Lower leg skin (tissue), 4 donors: Measurements from ENCODE around the gene HCCS. TPM values are rescaled to one million over a fixed set of nuclear protein-coding genes. Genes with fewer than 3 reads are reported as not detected.

Experiments
- DNase-seq, 2 donors: peaks; one replicate each; pipeline ENCODE4 v3.0.0-alpha.2; 2019; ENCODE audit warnings: low spot score in 2 of 2
- H3K4me3 ChIP-seq: fragments of 200-600 bp; sonication (generic); 2 replicates; pipeline ENCODE4 v1.5.1; 2017; ENCODE audit warnings: mild to moderate bottlenecking, low read depth; ENCODE audit not compliant: poor library complexity, severe bottlenecking
- POLR2A ChIP-seq, 2 donors: fragments of 450-650 bp; IDR thresholded peaks; one replicate each; pipeline ENCODE4 v1.6.1; 2016 to 2017; ENCODE audit warnings: antibody characterized with exemption in 2 of 2, mild to moderate bottlenecking in 1 of 2, moderate library complexity in 1 of 2
- WGBS, 2 donors: methylation state at CpG; one replicate each; pipeline ENCODE4 v1.1.5; 2018; 5-methylcytosine and 5-hydroxymethylcytosine counted together
- intact Hi-C: fragments of 100-400 bp; cut with DNase I; formaldehyde crosslinking; loops from one replicate; pipeline ENCODE4 v1.15.0; 2023; ENCODE audit warnings: low total_unique reads
- total RNA-seq, 4 donors: library from RNA; depleted of rRNA; stranded (reverse); fragments of >200 nt; gene quantifications; one replicate each; pipeline ENCODE4 v1.1.0, GENCODE V29; 2016
- TF ChIP-seq, protein P1 (sequence below), 3 donors: fragments of 450-650 bp; IDR thresholded peaks; one replicate each; pipeline ENCODE4 v1.5.1; 2016; ENCODE audit warnings: antibody characterized with exemption in 3 of 3, mild to moderate bottlenecking in 3 of 3, moderate library complexity in 2 of 3

The HCCS gene
- 10 to 100 TPM; 10.4 to 19.9 (median 13.4) TPM for total RNA-seq

DNA sequence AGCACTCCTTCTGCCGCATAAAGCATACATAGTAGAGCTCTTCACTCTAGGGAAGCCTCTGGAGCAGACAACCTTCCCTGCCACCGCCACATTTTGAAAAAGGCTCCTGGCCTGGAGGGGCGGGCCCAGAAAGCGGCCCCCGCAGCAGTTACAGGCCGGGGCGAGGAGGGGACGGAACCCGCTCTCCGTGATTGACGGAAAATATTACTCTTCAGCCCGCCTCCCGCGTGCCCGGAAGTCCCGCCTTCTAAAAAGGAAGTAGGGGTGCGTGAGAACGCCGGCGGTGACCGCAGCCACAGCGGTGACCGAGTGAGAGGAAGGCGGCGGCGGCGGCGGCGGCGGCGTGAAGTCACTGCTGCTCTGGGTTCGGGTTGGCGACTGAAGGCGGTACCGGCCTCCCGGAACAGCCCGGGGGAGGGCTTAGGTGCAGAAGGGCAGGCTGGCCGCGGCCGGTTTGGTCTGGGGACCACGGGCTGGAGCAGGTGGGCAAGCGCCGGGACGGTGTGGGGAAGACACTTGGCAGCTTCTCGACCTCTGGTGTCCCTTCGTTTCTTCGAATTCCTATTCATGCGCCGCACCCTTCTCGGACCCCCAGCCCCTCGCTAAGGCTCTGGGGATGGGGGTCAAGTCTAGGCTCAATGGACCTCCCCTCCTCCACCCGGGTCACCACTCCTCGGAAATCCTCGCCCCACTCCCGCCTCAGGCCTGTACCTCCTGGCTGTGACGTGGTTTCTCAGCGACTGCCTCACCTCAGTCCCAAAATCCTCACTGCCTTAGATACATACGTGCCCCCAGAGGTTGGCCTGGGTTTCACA is at the start of gene HCCS:
TSS of gene HCCS (plus strand) at position 296 of the 815 bp plus-strand sequence. CDS start 729 bp downstream, outside the sequence.
- peak within 1 kb of the TSS; percentile 51 for H3K4me3 ChIP-seq
- WGBS, 2 donors = 0 to 52% methylated on average over 30 to 58 of the region's 58 CpGs
- peak; percentile 77 to 95 for DNase-seq
- TF ChIP-seq, protein P1, sequence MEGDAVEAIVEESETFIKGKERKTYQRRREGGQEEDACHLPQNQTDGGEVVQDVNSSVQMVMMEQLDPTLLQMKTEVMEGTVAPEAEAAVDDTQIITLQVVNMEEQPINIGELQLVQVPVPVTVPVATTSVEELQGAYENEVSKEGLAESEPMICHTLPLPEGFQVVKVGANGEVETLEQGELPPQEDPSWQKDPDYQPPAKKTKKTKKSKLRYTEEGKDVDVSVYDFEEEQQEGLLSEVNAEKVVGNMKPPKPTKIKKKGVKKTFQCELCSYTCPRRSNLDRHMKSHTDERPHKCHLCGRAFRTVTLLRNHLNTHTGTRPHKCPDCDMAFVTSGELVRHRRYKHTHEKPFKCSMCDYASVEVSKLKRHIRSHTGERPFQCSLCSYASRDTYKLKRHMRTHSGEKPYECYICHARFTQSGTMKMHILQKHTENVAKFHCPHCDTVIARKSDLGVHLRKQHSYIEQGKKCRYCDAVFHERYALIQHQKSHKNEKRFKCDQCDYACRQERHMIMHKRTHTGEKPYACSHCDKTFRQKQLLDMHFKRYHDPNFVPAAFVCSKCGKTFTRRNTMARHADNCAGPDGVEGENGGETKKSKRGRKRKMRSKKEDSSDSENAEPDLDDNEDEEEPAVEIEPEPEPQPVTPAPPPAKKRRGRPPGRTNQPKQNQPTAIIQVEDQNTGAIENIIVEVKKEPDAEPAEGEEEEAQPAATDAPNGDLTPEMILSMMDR (IDR thresholded peaks at IDR 0.05) = no peak
- peak in 1 of 2 donors; percentile 43 for TF ChIP-seq POLR2A (IDR thresholded peaks at IDR 0.05)
- intact Hi-C loops = no loop called here

DNA sequence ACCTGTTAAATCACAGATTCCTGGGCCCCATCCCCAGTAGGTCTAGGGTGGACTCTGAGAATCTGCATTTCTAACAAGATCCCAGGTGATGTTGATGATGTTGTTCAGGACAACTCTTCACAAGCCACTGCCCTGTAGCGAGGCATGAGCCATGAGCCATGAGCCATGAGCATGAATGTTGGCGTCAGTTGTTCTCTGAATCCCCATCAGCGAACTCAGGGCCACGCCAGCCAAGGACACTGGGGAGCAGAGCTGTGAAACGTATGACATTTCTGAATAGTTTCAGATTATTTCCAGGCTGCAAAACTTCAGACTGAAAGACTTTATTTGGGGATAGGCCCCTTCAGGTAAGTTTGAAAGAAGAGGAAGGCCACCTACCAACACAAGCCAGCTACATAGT is 46.9 kb upstream of the HCCS start:
- intact Hi-C loops = no loop called here
- DNase-seq = no peak
- TF ChIP-seq POLR2A (IDR thresholded peaks at IDR 0.05) = no peak
- TF ChIP-seq, protein P1 (IDR thresholded peaks at IDR 0.05) = no peak
- H3K4me3 ChIP-seq = no peak overlapping the region
- 64 to 88% methylated on average over 5 of the region's 5 CpGs for WGBS, 2 donors

DNA sequence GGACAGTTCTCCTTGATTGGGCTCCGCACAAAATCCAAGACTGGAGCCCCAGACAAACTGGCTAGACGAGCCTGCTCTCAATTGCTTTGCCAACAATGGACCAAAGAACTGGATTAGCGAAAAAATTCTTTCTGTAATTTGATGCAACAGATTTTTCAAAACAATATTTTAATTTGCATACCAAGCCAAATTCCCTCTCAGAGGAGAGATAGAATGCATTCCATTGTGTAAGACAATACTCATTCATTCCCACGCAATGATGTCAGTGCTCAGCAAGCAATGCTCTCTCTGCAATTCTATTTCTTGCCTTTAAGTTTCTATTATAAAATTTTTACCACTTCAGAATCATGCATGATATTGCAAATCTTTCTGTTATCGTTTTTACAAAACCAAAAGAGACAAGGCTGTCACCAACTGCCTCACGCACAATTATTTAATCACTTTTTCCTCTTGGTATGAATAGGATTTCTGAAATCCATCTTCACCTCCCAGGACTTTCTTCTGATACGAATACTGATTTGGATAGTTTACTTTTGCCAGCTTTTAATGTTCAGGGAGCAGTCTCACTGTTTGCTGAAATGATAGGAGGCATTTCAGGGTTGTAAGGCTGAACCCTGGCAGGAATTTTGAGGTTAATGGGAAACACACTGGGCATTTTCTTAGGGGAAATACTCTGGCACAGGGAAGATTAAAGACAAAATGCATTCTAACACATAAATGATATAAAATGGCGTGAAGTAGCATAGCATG is 46.1 kb upstream of the HCCS start:
- no peak for DNase-seq
- 34 to 45% methylated on average over 8 of the region's 8 CpGs for WGBS, 2 donors
- no peak overlapping the region for H3K4me3 ChIP-seq
- intact Hi-C loops = no loop called here
- TF ChIP-seq, protein P1 (IDR thresholded peaks at IDR 0.05) = no peak

DNA sequence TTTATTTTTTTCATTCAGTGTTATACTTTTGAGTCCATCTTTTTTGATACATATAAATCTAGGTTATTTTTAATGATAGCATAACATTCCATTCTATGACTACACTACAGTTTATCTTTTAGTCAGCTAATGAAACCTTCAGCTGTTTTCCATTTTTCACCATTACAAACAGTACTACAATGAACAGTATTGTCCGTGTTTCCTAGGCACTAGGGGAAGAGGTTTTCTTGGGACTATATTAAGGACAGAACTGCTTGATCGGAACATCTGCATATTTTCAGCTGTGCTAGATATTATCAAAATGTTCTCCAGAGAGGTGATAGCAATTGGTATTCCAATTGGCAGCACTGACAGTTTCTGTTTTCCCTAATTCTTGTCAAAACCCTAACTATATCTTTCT is 44.3 kb upstream of the HCCS start:
- H3K4me3 ChIP-seq = no peak overlapping the region
- no peak for TF ChIP-seq POLR2A (IDR thresholded peaks at IDR 0.05)
- TF ChIP-seq, protein P1 (IDR thresholded peaks at IDR 0.05) = no peak
- 61 to 87% methylated on average over 2 of the region's 2 CpGs for WGBS, 2 donors
- intact Hi-C loops = no loop called here
- DNase-seq = no peak

DNA sequence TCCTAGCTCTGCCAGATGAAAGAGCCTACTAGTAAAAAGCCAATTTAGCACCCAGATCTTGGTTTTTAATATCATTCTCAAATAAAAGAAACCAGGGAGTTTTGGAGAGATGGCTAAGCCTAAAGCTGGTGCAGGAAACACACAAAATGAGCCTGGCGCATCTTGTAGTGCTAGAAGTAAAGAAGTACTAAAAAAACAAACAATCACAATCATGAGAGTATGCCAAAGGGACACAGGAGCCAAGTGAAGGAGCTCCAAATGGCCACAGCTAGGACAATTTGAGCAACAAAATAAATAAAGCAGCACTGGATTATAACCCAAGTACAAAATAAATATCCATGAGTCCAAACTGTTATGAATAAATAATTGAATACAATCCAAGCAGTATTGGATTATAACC is 37.8 kb upstream of the HCCS start:
- DNase-seq = no peak
- 79 to 86% methylated on average over 1 of the region's 1 CpG for WGBS, 2 donors
- intact Hi-C loops = no loop called here
- H3K4me3 ChIP-seq = no peak overlapping the region
- TF ChIP-seq, protein P1 (IDR thresholded peaks at IDR 0.05) = no peak
- no peak for TF ChIP-seq POLR2A (IDR thresholded peaks at IDR 0.05)
